HepG2 (cell line): ENCODE measurements around the gene KIAA0825. TPM values are rescaled to one million over a fixed set of nuclear protein-coding genes. Genes with fewer than 3 reads are reported as not detected.

ENCODE experiments used
- ATAC-seq: fragments of 200-7000 bp; cut with Tn5 transposase; 3 replicates; pipeline ENCODE4 v1.9.1; 2020; ENCODE audit warnings: mild to moderate bottlenecking, moderate library complexity
- BruUV-seq: library from RNA; stranded (reverse); fragments of 400-500 nt; replicated peaks from 2 replicates; lab custom pipeline; 2021; lab: Mats Ljungman, UMichigan
- CTCF ChIA-PET: fragments of 300-600 bp; formaldehyde crosslinking; extraction: SDS; loops from one replicate; lab custom pipeline; 2021; ENCODE audit warnings: low total read pairs, inconsistent platforms, low intra/inter-chr PET ratio; lab: Yijun Ruan, JAX
- POLR2A ChIA-PET: fragments of 350-600 bp; sonication (Branson Sonifier 250); formaldehyde crosslinking; loops from one replicate; lab custom pipeline; 2020; ENCODE audit warnings: antibody characterized with exemption, inconsistent platforms; lab: Yijun Ruan, JAX
- DNase-seq: peaks from one replicate; pipeline ENCODE4 v3.0.0-alpha.2; 2015; ENCODE audit warnings: low spot score
- FAIRE-seq: peaks from 3 replicates; lab custom pipeline; 2011; peaks lifted over from hg19 to GRCh38; lab: Jason Lieb, UNC
- H2AFZ ChIP-seq: one replicate; pipeline ENCODE4 v1.6.1; 2011; ENCODE audit warnings: low read length, inconsistent platforms
- H3K27ac ChIP-seq: fragments of 300-600 bp; 3 replicates; pipeline ENCODE4 v1.8.0; 2011; ENCODE audit warnings: mixed run types, mild to moderate bottlenecking, mixed read lengths, low read length, inconsistent platforms; ENCODE audit not compliant: insufficient read depth; ENCODE audit errors: extremely low read length
- H3K27me3 ChIP-seq, 2 experiments: fragments of 200-600 bp in 1 of 2; 2 replicates in 1 of 2; 3 replicates in 1 of 2; pipeline versions ENCODE4 v1.6.0 to v1.8.0; 2011; ENCODE audit warnings: low read length in 2 of 2, mild to moderate bottlenecking in 2 of 2, moderate library complexity in 2 of 2, inconsistent platforms in 1 of 2; ENCODE audit not compliant: insufficient read depth in 2 of 2, control insufficient read depth in 1 of 2
- H3K36me3 ChIP-seq, 2 experiments: fragments of 200-600 bp in 1 of 2; replicated peaks in 1 of 2; 2 replicates in 1 of 2; 3 replicates in 1 of 2; pipeline versions ENCODE4 v1.5.1 to v1.8.0; 2011; ENCODE audit warnings: low read length in 2 of 2, inconsistent platforms in 1 of 2; ENCODE audit not compliant: insufficient read depth in 2 of 2, control insufficient read depth in 1 of 2
- H3K4me1 ChIP-seq: 2 replicates; pipeline ENCODE4 v1.5.1; 2012; ENCODE audit warnings: low read length, inconsistent platforms; ENCODE audit not compliant: insufficient read depth
- H3K4me2 ChIP-seq: 2 replicates; pipeline ENCODE4 v1.6.0; 2011; ENCODE audit warnings: low read depth, low read length, inconsistent platforms
- H3K4me3 ChIP-seq, 3 experiments: fragments of 200-600 bp in 1 of 3; sonication (generic), shearing (Covaris generic) in 1 of 3; replicated peaks in 1 of 3; 2 replicates each; pipeline ENCODE4 v1.5.1; 2011 to 2016; ENCODE audit warnings: low read length in 3 of 3, inconsistent platforms in 2 of 3, low read depth in 2 of 3, mild to moderate bottlenecking in 2 of 3, control low read depth in 1 of 3, mixed read lengths in 1 of 3; ENCODE audit not compliant: insufficient read depth in 1 of 3
- H3K79me2 ChIP-seq: one replicate; pipeline ENCODE4 v1.6.1; 2011; ENCODE audit warnings: low read length, inconsistent platforms; ENCODE audit not compliant: insufficient read depth
- H3K9ac ChIP-seq: 2 replicates; pipeline ENCODE4 v1.6.0; 2011; ENCODE audit warnings: mild to moderate bottlenecking, low read depth, low read length, inconsistent platforms; ENCODE audit not compliant: insufficient read depth
- H3K9me3 ChIP-seq: 2 replicates; pipeline ENCODE4 v1.5.1; 2012; ENCODE audit warnings: mild to moderate bottlenecking, low read length
- H4K20me1 ChIP-seq: 2 replicates; pipeline ENCODE4 v1.6.0; 2011; ENCODE audit warnings: inconsistent platforms, mild to moderate bottlenecking, low read length, moderate library complexity; ENCODE audit not compliant: insufficient read depth
- HMG20B ChIP-seq: conservative IDR thresholded peaks from 2 replicates; pipeline ENCODE4 v1.6.1; 2016; ENCODE audit warnings: missing genetic modification reagents, missing compliant biosample characterization
- NFKB2 ChIP-seq: sonication (generic); formaldehyde crosslinking; IDR thresholded peaks from 2 replicates; pipeline ENCODE4 v1.4.0; 2020; ENCODE audit warnings: missing genetic modification reagents, borderline replicate concordance
- NONO ChIP-seq, 2 experiments: fragments of 450-650 bp in 1 of 2; sonication (generic) in 1 of 2; formaldehyde crosslinking in 1 of 2; IDR thresholded peaks in 1 of 2; conservative IDR thresholded peaks in 1 of 2; 2 replicates each; pipeline versions ENCODE4 v1.6.1 to v1.8.0; 2017 to 2022; ENCODE audit warnings: mild to moderate bottlenecking in 1 of 2, missing genetic modification reagents in 1 of 2, moderate library complexity in 1 of 2
- POGZ ChIP-seq: sonication (generic); formaldehyde crosslinking; IDR thresholded peaks from 2 replicates; pipeline ENCODE4 v1.4.0; 2020; ENCODE audit warnings: mild to moderate bottlenecking, missing genetic modification reagents
- POLR2A ChIP-seq, 2 experiments: IDR thresholded peaks; 2 replicates each; pipeline ENCODE4 v1.6.1; 2011; ENCODE audit warnings: low read depth in 2 of 2, low read length in 2 of 2, mild to moderate bottlenecking in 1 of 2, moderate library complexity in 1 of 2; ENCODE audit not compliant: insufficient read depth in 1 of 2
- THAP7 ChIP-seq: sonication (generic); formaldehyde crosslinking; IDR thresholded peaks from 2 replicates; pipeline ENCODE4 v1.8.1; 2023; ENCODE audit warnings: mild to moderate bottlenecking, missing genetic modification reagents
- U2AF1 ChIP-seq: fragments of 200-400 bp; formaldehyde crosslinking; optimal IDR thresholded peaks from 2 replicates; pipeline ENCODE3; 2017; ENCODE audit warnings: mild to moderate bottlenecking, low read depth, low read length
- ZBED4 ChIP-seq: sonication (generic); formaldehyde crosslinking; IDR thresholded peaks from 2 replicates; pipeline ENCODE4 v1.4.0; 2020; ENCODE audit warnings: missing genetic modification reagents, borderline replicate concordance
- ZNF446 ChIP-seq: sonication (generic); formaldehyde crosslinking; IDR thresholded peaks from 2 replicates; pipeline ENCODE4 v1.5.0; 2020; ENCODE audit warnings: mild to moderate bottlenecking, missing genetic modification reagents
- ZNF451 ChIP-seq: sonication (generic); formaldehyde crosslinking; IDR thresholded peaks from 2 replicates; pipeline ENCODE4 v1.5.0; 2020; ENCODE audit warnings: mild to moderate bottlenecking, missing genetic modification reagents
- ZNF513 ChIP-seq: sonication (generic); formaldehyde crosslinking; conservative IDR thresholded peaks from 2 replicates; pipeline ENCODE4 v1.5.0; 2020; ENCODE audit warnings: missing genetic modification reagents
- ZNF616 ChIP-seq: sonication (generic); formaldehyde crosslinking; IDR thresholded peaks from 2 replicates; pipeline ENCODE4 v1.5.0; 2020; ENCODE audit warnings: low read depth, mild to moderate bottlenecking, missing genetic modification reagents
- in situ Hi-C: cut with HindIII; loops from 2 replicates; pipeline ENCODE4 v1.10.0; 2017; ENCODE audit warnings: low pct_unique_long_range_greater_than_20kb; ENCODE audit not compliant: extremely low pct_ligation_motif_present
- intact Hi-C: fragments of 100-400 bp; cut with micrococcal nuclease; formaldehyde crosslinking; loops from one replicate; pipeline ENCODE4 v1.10.0; 2022; ENCODE audit not compliant: unreplicated experiment
- polyA plus RNA-seq, 8 experiments: library from polyadenylated mRNA; depleted of rRNA in 3 of 8; stranded (reverse) in 7 of 8; unstranded in 1 of 8; fragments of >200 nt; fragmentation: Illumina TruSeq in 4 of 8; extraction: Trizol in 4 of 8; gene quantifications; 2 replicates each; pipeline versions ENCODE4 v1.2.1 to v1.2.3, GENCODE V29; 2011 to 2016; ENCODE audit warnings: low read depth in 4 of 8, missing spikeins in 1 of 8, mixed read lengths in 1 of 8; ENCODE audit not compliant: insufficient read depth in 1 of 8
- total RNA-seq, 5 experiments: library from RNA; depleted of rRNA; stranded (reverse); fragments of >200 nt; fragmentation: Illumina TruSeq; extraction: Trizol; gene quantifications; 2 replicates each; pipeline ENCODE4 v1.2.3, GENCODE V29; 2016; ENCODE audit warnings: low read depth in 1 of 5

Gene KIAA0825
- total and polyA plus RNA-seq, 2 of the 13 experiments (the other 11 are each of a cell fraction or from before 2014, with no cell fraction given) = 0.05 to 0.51 TPM

- Histone ChIP-seq H3K9ac (no peak overlapping the region), H4K20me1 (no peaks in the 10 kb centered on the region), H3K4me2 (no peak overlapping the region), H3K27me3 (no peaks in the 10 kb centered on the region), H3K4me1 (no peaks in the 10 kb centered on the region), H3K79me2 (no peaks in the 10 kb centered on the region), H3K9me3 (no peaks in the 10 kb centered on the region), H3K27ac (no peak overlapping the region), H2AFZ (no peak overlapping the region), H3K36me3 (no peaks in the 10 kb centered on the region), H3K4me3 (no peak overlapping the region)
- in situ Hi-C loops (no loop called here), intact Hi-C loops (no loop called here)
- DNase-seq (no peak), FAIRE-seq (no peak), ATAC-seq (no peak)
- ChIA-PET POLR2A (no interaction called here), CTCF (no interaction called here)
- BruUV-seq = no TSS peak
- TF ChIP-seq NONO (IDR thresholded peaks at IDR 0.05) (no peak), NONO (CRISPR knock-in tag; conservative IDR thresholded peaks at IDR 0.05) (no peak), ZNF513 (CRISPR knock-in tag) (no peak), NFKB2 (CRISPR knock-in tag) (no peak)
Measured at GRCh38 chr5:94397508-94397907, 220.9 kb downstream of the KIAA0825 start.

- no peak for ATAC-seq
- no peak overlapping the region for H3K27ac ChIP-seq
- H3K4me1 ChIP-seq = no peaks in the 10 kb centered on the region
- no peaks in the 10 kb centered on the region for H3K79me2 ChIP-seq
- CTCF ChIA-PET = no interaction called here
- no peak overlapping the region for H3K9ac ChIP-seq
- H4K20me1 ChIP-seq = no peaks in the 10 kb centered on the region
- DNase-seq = no peak
- no peak overlapping the region for H3K4me3 ChIP-seq
- no peaks in the 10 kb centered on the region for H3K36me3 ChIP-seq
- POLR2A ChIA-PET = no interaction called here
- no peak overlapping the region for H3K4me2 ChIP-seq
- no peak for FAIRE-seq
- H2AFZ ChIP-seq = no peak overlapping the region
- H3K27me3 ChIP-seq = no peaks in the 10 kb centered on the region; a peak in 1 of 5 replicates
- BruUV-seq = no TSS peak
- H3K9me3 ChIP-seq = no peaks in the 10 kb centered on the region
- intact Hi-C loops = no loop called here
- in situ Hi-C loops = no loop called here
- no peak for TF ChIP-seq HMG20B
- TF ChIP-seq ZNF616 = no peak
- TF ChIP-seq ZNF446 (CRISPR knock-in tag) = no peak
- TF ChIP-seq THAP7 = no peak
- no peak for TF ChIP-seq U2AF1
- TF ChIP-seq POLR2A (IDR thresholded peaks at IDR 0.05; ENCODE audit: insufficient read depth in 1 of 2, low read depth in 2 of 2, low read length in 2 of 2) = no peak
- no peak for TF ChIP-seq ZNF451 (CRISPR knock-in tag)
- TF ChIP-seq ZBED4 (CRISPR knock-in tag) = no peak
- no peak for TF ChIP-seq POGZ (CRISPR knock-in tag)
Measured at GRCh38 chr5:94396687-94397086, 221.7 kb downstream of the KIAA0825 start.
